Keratinocyte (primary cell): ENCODE results near the gene CCDC122. TPM values are rescaled to one million over a fixed set of nuclear protein-coding genes. Genes with fewer than 3 reads are reported as not detected.

Experiments used
- DNase-seq: peaks from one replicate; pipeline ENCODE4 v3.0.0-alpha.2; 2011; ENCODE audit warnings: low read depth, missing footprints, low spot score
- FAIRE-seq: peaks from 2 replicates; lab custom pipeline; 2011; peaks lifted over from hg19 to GRCh38; lab: Jason Lieb, UNC
- H2AFZ ChIP-seq: 2 replicates; pipeline ENCODE4 v1.6.0; 2012; ENCODE audit warnings: low read length, control low read depth, inconsistent platforms; ENCODE audit not compliant: control insufficient read depth
- H3K27ac ChIP-seq: 2 replicates; pipeline ENCODE4 v1.5.1; 2011; ENCODE audit warnings: low read length; ENCODE audit not compliant: control insufficient read depth, insufficient read depth
- H3K27me3 ChIP-seq: 3 replicates; pipeline ENCODE4 v1.6.0; 2011; ENCODE audit warnings: low read length; ENCODE audit not compliant: control insufficient read depth, insufficient read depth; ENCODE audit errors: extremely low read depth
- H3K36me3 ChIP-seq, 2 experiments: 2 replicates in 1 of 2; 3 replicates in 1 of 2; pipeline ENCODE4 v1.5.1; 2011; ENCODE audit warnings: low read length in 2 of 2, mild to moderate bottlenecking in 1 of 2; ENCODE audit not compliant: control insufficient read depth in 2 of 2, insufficient read depth in 2 of 2; ENCODE audit errors: extremely low read depth in 1 of 2
- H3K4me1 ChIP-seq: 3 replicates; pipeline ENCODE4 v1.5.1; 2011; ENCODE audit warnings: low read length; ENCODE audit not compliant: control insufficient read depth, insufficient read depth; ENCODE audit errors: extremely low read depth
- H3K4me2 ChIP-seq: 3 replicates; pipeline ENCODE4 v1.6.0; 2011; ENCODE audit warnings: low read depth, low read length; ENCODE audit not compliant: control insufficient read depth, insufficient read depth; ENCODE audit errors: extremely low read depth
- H3K4me3 ChIP-seq, 3 experiments: fragments of 200-600 bp in 1 of 3; sonication (generic) in 1 of 3; 2 replicates in 2 of 3; 3 replicates in 1 of 3; pipeline ENCODE4 v1.5.1; 2011 to 2016; ENCODE audit warnings: low read length in 3 of 3, mild to moderate bottlenecking in 3 of 3, control low read depth in 2 of 3, inconsistent platforms in 1 of 3, low read depth in 1 of 3, mixed read lengths in 1 of 3, mixed run types in 1 of 3, moderate library complexity in 1 of 3; ENCODE audit not compliant: control insufficient read depth in 2 of 3, insufficient read depth in 2 of 3; ENCODE audit errors: extremely low read depth in 1 of 3
- H3K79me2 ChIP-seq: 2 replicates; pipeline ENCODE4 v1.6.0; 2012; ENCODE audit warnings: low read length; ENCODE audit not compliant: control insufficient read depth, insufficient read depth
- H3K9ac ChIP-seq: 3 replicates; pipeline ENCODE4 v1.6.0; 2011; ENCODE audit warnings: low read length; ENCODE audit not compliant: control insufficient read depth, insufficient read depth; ENCODE audit errors: extremely low read depth
- H3K9me1 ChIP-seq: 3 replicates; pipeline ENCODE4 v1.6.0; 2011; ENCODE audit warnings: low read length; ENCODE audit not compliant: control insufficient read depth, insufficient read depth; ENCODE audit errors: extremely low read depth
- H3K9me3 ChIP-seq: 2 replicates; pipeline ENCODE4 v1.5.1; 2012; ENCODE audit warnings: low read depth, low read length; ENCODE audit not compliant: control insufficient read depth
- H4K20me1 ChIP-seq: 3 replicates; pipeline ENCODE4 v1.6.0; 2011; ENCODE audit warnings: low read length; ENCODE audit not compliant: control insufficient read depth, insufficient read depth; ENCODE audit errors: extremely low read depth
- CTCF ChIP-seq, 3 experiments: IDR thresholded peaks in 1 of 3; conservative IDR thresholded peaks in 1 of 3; optimal IDR thresholded peaks in 1 of 3; 2 replicates in 2 of 3; 3 replicates in 1 of 3; pipeline versions ENCODE3 to v1.5.1; 2011; ENCODE audit warnings: low read length in 3 of 3, mild to moderate bottlenecking in 3 of 3, moderate library complexity in 2 of 3, control low read depth in 1 of 3, inconsistent platforms in 1 of 3; ENCODE audit not compliant: insufficient read depth in 2 of 3; ENCODE audit errors: extremely low read depth in 1 of 3
- EZH2 ChIP-seq: IDR thresholded peaks from one replicate; pipeline ENCODE4 v1.6.1; 2012; ENCODE audit warnings: inconsistent platforms, mild to moderate bottlenecking, low read length, moderate library complexity
- dilution Hi-C: fragments of 300-500 bp; cut with MboI; formaldehyde crosslinking; loops from one replicate; pipeline ENCODE4 v1.7.0; 2020; ENCODE audit warnings: low sequenced_read_pairs; ENCODE audit not compliant: extremely low pct_ligation_motif_present
- polyA plus RNA-seq, 5 experiments: library from polyadenylated mRNA; depleted of rRNA in 3 of 5; stranded (reverse) in 3 of 5; stranded (forward) in 1 of 5; unstranded in 1 of 5; fragments of >200 nt; gene quantifications; 1 replicate in 1 of 5; 2 replicates in 3 of 5; 3 replicates in 1 of 5; pipeline versions ENCODE4 v1.2.1 to v1.2.3, GENCODE V29; 2011 to 2012; ENCODE audit warnings: missing spikeins in 2 of 5, low read depth in 1 of 5, low replicate concordance in 1 of 5

The CCDC122 gene
- polyA plus RNA-seq, 1 donor (not counting 4 experiments of a cell fraction or from before 2014, with no cell fraction given): 1.5 TPM

GRCh38 chr13:43835701-43836100, 43.8 kb downstream of the CCDC122 start:
- FAIRE-seq: no peak
- Histone ChIP-seq H3K4me2 (no peak overlapping the region), H4K20me1 (no peaks in the 10 kb centered on the region), H3K36me3 (no peaks in the 10 kb centered on the region), H3K4me3 (no peak overlapping the region), H3K9ac (no peak overlapping the region), H3K79me2 (no peaks in the 10 kb centered on the region), H3K4me1 (peaks cover 5% of the 10 kb centered on the region), H2AFZ (no peak overlapping the region), H3K9me1 (no peaks in the 10 kb centered on the region), H3K9me3 (no peaks in the 10 kb centered on the region), H3K27ac (no peak overlapping the region), H3K27me3 (no peaks in the 10 kb centered on the region)
- TF ChIP-seq CTCF (optimal IDR thresholded peaks at IDR 0.05 in 1 of 3, IDR thresholded peaks at IDR 0.05 in 1 of 3, conservative IDR thresholded peaks at IDR 0.05 in 1 of 3; ENCODE audit: extremely low read depth in 1 of 3, insufficient read depth in 2 of 3, low read length in 3 of 3) (no peak), EZH2 (no peak)
- no peak for DNase-seq
- dilution Hi-C loops: no loop called here

GRCh38 chr13:43831088-43831487, 48.5 kb downstream of the CCDC122 start:
- H3K9ac ChIP-seq: no peak overlapping the region
- H3K79me2 ChIP-seq: no peaks in the 10 kb centered on the region
- no peak for TF ChIP-seq CTCF (optimal IDR thresholded peaks at IDR 0.05 in 1 of 3, IDR thresholded peaks at IDR 0.05 in 1 of 3, conservative IDR thresholded peaks at IDR 0.05 in 1 of 3; ENCODE audit: extremely low read depth in 1 of 3, insufficient read depth in 2 of 3, low read length in 3 of 3)
- no peak for TF ChIP-seq EZH2
- peak overlapping the region; percentile 37 for H3K27ac ChIP-seq
- H3K9me1 ChIP-seq: no peaks in the 10 kb centered on the region
- no peak for DNase-seq
- no peak overlapping the region for H3K4me3 ChIP-seq
- dilution Hi-C loops: no loop called here
- H4K20me1 ChIP-seq: no peaks in the 10 kb centered on the region
- H3K36me3 ChIP-seq: no peaks in the 10 kb centered on the region
- H3K27me3 ChIP-seq: no peaks in the 10 kb centered on the region
- peaks cover 10% of the 10 kb centered on the region for H3K4me1 ChIP-seq
- peak overlapping the region; percentile 49 for H3K4me2 ChIP-seq
- no peak overlapping the region for H2AFZ ChIP-seq
- no peaks in the 10 kb centered on the region for H3K9me3 ChIP-seq
- FAIRE-seq: peak; percentile 80
